HCT116 (cell line): ENCODE measurements around the gene OPHN1.

Experiments used
- EZH2 ChIP-seq: fragments of 200-600 bp; sonication (generic); IDR thresholded peaks from 2 replicates; pipeline ENCODE4 v1.6.1; 2017; ENCODE audit warnings: antibody characterized with exemption, mixed run types
- POLR2A ChIP-seq: IDR thresholded peaks from 2 replicates; pipeline ENCODE4 v1.7.0; 2011; ENCODE audit warnings: borderline replicate concordance; ENCODE audit not compliant: insufficient read depth, insufficient read length; ENCODE audit errors: extremely low read depth
- SP1 ChIP-seq: IDR thresholded peaks from 2 replicates; pipeline ENCODE4 v1.6.1; 2012; ENCODE audit warnings: low read depth
- ZFX ChIP-seq: fragments of 450-650 bp; IDR thresholded peaks from 2 replicates; pipeline ENCODE4 v1.6.1; 2017
- TF ChIP-seq, protein P1 (sequence below), 3 experiments: fragments of 200-600 bp in 1 of 3; sonication (generic) in 1 of 3; IDR thresholded peaks in 2 of 3; conservative IDR thresholded peaks in 1 of 3; 2 replicates each; pipeline ENCODE4 v1.5.1; 2012 to 2017; ENCODE audit warnings: low read depth in 2 of 3, low read length in 2 of 3, antibody characterized with exemption in 1 of 3, borderline replicate concordance in 1 of 3, control low read depth in 1 of 3, mild to moderate bottlenecking in 1 of 3, mixed read lengths in 1 of 3, mixed run types in 1 of 3, moderate library complexity in 1 of 3; ENCODE audit not compliant: insufficient read depth in 1 of 3

DNA sequence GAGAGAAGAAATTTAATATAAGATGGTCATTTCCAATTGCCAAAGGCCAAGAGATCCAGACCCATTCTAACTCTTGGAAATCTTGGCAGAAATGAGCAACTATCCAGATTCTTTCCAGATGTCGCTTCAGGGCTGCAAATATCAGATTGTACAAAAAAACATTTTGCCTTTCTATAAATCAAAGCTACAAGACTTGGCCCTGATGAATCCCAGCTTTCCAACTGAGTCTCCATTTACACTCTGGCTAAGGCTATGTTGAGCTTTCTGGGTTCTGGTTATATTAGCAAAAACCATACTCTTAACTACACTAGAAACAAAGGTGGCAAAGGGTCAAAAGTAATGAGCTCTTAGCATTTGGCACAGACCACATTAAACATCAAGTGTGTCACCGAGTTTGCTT lies 345.8 kb downstream of the OPHN1 start:
- TF ChIP-seq SP1 (no peak), ZFX (no peak), EZH2 (no peak), POLR2A (no peak)
- TF ChIP-seq, protein P1, sequence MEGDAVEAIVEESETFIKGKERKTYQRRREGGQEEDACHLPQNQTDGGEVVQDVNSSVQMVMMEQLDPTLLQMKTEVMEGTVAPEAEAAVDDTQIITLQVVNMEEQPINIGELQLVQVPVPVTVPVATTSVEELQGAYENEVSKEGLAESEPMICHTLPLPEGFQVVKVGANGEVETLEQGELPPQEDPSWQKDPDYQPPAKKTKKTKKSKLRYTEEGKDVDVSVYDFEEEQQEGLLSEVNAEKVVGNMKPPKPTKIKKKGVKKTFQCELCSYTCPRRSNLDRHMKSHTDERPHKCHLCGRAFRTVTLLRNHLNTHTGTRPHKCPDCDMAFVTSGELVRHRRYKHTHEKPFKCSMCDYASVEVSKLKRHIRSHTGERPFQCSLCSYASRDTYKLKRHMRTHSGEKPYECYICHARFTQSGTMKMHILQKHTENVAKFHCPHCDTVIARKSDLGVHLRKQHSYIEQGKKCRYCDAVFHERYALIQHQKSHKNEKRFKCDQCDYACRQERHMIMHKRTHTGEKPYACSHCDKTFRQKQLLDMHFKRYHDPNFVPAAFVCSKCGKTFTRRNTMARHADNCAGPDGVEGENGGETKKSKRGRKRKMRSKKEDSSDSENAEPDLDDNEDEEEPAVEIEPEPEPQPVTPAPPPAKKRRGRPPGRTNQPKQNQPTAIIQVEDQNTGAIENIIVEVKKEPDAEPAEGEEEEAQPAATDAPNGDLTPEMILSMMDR (IDR thresholded peaks at IDR 0.05 in 2 of 3, conservative IDR thresholded peaks at IDR 0.05 in 1 of 3; ENCODE audit: borderline replicate concordance in 1 of 3, insufficient read depth in 1 of 3, low read depth in 2 of 3, low read length in 2 of 3): no peak
